ENCODE measurements around the gene ACP4. TPM values are rescaled to one million over a fixed set of nuclear protein-coding genes. Genes with fewer than 3 reads are reported as not detected.

ACP4 gene
- total and polyA plus RNA-seq, 2 of the 13 experiments (the other 11 are each of a cell fraction or from before 2014, with no cell fraction given), result 0.08 TPM; not detected in 1

DNA sequence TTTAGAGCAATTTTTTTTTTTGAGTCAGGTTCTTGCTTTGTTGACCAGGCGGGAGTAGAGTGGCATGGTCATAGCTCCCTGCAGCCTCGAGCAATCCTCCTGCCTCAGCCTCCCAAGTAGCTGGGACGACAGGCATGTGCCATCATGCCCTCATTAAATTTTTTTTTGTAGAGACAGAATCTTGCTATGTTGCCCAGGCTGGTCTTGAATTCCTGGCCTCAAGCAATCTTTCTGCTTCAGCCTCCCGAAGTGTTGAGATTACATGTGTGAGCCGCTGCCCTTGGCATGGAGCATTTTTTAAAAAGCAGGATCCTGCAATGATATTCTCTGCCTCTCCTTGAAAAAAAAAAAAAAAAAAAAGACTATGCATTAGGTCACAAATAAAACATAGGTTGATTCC is 14.1 kb upstream of the ACP4 start (continued):
- TF ChIP-seq ZNF260 (CRISPR knock-in tag; IDR thresholded peaks at IDR 0.05; ENCODE audit: borderline replicate concordance, low read depth) (no peak), HDAC1 (CRISPR knock-in tag; IDR thresholded peaks at IDR 0.05) (no peak), CENPBD1 (CRISPR knock-in tag; IDR thresholded peaks at IDR 0.05; ENCODE audit: borderline replicate concordance, low read depth) (no peak), SRF (IDR thresholded peaks at IDR 0.05; ENCODE audit: low read depth, low read length) (no peak), ZNF235 (CRISPR knock-in tag; IDR thresholded peaks at IDR 0.05; ENCODE audit: borderline replicate concordance) (no peak), IKZF4 (CRISPR knock-in tag; IDR thresholded peaks at IDR 0.05; ENCODE audit: borderline replicate concordance, low read depth, not compliant biosample characterization) (no peak), ZNF598 (CRISPR knock-in tag; IDR thresholded peaks at IDR 0.05; ENCODE audit: borderline replicate concordance) (no peak), ZNF274 (CRISPR knock-in tag; IDR thresholded peaks at IDR 0.05) (no peak), KDM2A (CRISPR knock-in tag; IDR thresholded peaks at IDR 0.05; ENCODE audit: borderline replicate concordance, low read depth) (no peak)
- TF ChIP-seq, protein P1, sequence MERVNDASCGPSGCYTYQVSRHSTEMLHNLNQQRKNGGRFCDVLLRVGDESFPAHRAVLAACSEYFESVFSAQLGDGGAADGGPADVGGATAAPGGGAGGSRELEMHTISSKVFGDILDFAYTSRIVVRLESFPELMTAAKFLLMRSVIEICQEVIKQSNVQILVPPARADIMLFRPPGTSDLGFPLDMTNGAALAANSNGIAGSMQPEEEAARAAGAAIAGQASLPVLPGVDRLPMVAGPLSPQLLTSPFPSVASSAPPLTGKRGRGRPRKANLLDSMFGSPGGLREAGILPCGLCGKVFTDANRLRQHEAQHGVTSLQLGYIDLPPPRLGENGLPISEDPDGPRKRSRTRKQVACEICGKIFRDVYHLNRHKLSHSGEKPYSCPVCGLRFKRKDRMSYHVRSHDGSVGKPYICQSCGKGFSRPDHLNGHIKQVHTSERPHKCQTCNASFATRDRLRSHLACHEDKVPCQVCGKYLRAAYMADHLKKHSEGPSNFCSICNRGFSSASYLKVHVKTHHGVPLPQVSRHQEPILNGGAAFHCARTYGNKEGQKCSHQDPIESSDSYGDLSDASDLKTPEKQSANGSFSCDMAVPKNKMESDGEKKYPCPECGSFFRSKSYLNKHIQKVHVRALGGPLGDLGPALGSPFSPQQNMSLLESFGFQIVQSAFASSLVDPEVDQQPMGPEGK (CRISPR knock-in tag; IDR thresholded peaks at IDR 0.05), result no peak
- TF ChIP-seq, protein P2, sequence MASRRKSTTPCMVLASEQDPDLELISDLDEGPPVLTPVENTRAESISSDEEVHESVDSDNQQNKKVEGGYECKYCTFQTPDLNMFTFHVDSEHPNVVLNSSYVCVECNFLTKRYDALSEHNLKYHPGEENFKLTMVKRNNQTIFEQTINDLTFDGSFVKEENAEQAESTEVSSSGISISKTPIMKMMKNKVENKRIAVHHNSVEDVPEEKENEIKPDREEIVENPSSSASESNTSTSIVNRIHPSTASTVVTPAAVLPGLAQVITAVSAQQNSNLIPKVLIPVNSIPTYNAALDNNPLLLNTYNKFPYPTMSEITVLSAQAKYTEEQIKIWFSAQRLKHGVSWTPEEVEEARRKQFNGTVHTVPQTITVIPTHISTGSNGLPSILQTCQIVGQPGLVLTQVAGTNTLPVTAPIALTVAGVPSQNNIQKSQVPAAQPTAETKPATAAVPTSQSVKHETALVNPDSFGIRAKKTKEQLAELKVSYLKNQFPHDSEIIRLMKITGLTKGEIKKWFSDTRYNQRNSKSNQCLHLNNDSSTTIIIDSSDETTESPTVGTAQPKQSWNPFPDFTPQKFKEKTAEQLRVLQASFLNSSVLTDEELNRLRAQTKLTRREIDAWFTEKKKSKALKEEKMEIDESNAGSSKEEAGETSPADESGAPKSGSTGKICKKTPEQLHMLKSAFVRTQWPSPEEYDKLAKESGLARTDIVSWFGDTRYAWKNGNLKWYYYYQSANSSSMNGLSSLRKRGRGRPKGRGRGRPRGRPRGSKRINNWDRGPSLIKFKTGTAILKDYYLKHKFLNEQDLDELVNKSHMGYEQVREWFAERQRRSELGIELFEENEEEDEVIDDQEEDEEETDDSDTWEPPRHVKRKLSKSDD (CRISPR knock-in tag; IDR thresholded peaks at IDR 0.05; ENCODE audit: low read depth), result no peak

Data from HepG2 (cell line).